HCT116 (cell line): ENCODE data around the gene CFL1.

Source experiments
- CTCF ChIP-seq, 3 experiments: fragments of 200-600 bp in 1 of 3; sonication (generic) in 1 of 3; IDR thresholded peaks in 2 of 3; conservative IDR thresholded peaks in 1 of 3; 2 replicates each; pipeline ENCODE4 v1.5.1; 2012 to 2017; ENCODE audit warnings: low read depth in 2 of 3, low read length in 2 of 3, antibody characterized with exemption in 1 of 3, borderline replicate concordance in 1 of 3, control low read depth in 1 of 3, mild to moderate bottlenecking in 1 of 3, mixed read lengths in 1 of 3, mixed run types in 1 of 3, moderate library complexity in 1 of 3; ENCODE audit not compliant: insufficient read depth in 1 of 3
- POLR2AphosphoS5 ChIP-seq: IDR thresholded peaks from 2 replicates; pipeline ENCODE4 v1.6.1; 2011; ENCODE audit warnings: mild to moderate bottlenecking, low read depth, low read length, moderate library complexity
- SIN3A ChIP-seq: IDR thresholded peaks from 2 replicates; pipeline ENCODE4 v1.6.1; 2012; ENCODE audit warnings: low read depth
- ZNF274 ChIP-seq: fragments of 200-500 bp; sonication (Bioruptor generic); IDR thresholded peaks from 2 replicates; pipeline ENCODE4 v1.6.1; 2014; ENCODE audit warnings: mild to moderate bottlenecking, low read depth, low read length, inconsistent platforms

GRCh38 chr11:65810046-65810868 is 47.7 kb downstream of the CFL1 start:
- no peak for TF ChIP-seq CTCF (IDR thresholded peaks at IDR 0.05 in 2 of 3, conservative IDR thresholded peaks at IDR 0.05 in 1 of 3; ENCODE audit: borderline replicate concordance in 1 of 3, insufficient read depth in 1 of 3, low read depth in 2 of 3, low read length in 2 of 3)
- no peak for TF ChIP-seq POLR2AphosphoS5
- TF ChIP-seq SIN3A = no peak
- no peak for TF ChIP-seq ZNF274
